A673 (cell line): ENCODE measurements around the gene BRD9. TPM values are rescaled to one million over a fixed set of nuclear protein-coding genes. Genes with fewer than 3 reads are reported as not detected.

Experiments used
- BruUV-seq: library from RNA; stranded (reverse); fragments of 400-500 nt; replicated peaks from 2 replicates; lab custom pipeline; 2021; lab: Mats Ljungman, UMichigan
- CTCF ChIA-PET: fragments of 300-600 bp; sonication (Branson Sonifier 250); formaldehyde crosslinking; loops from one replicate; lab custom pipeline; 2022; ENCODE audit warnings: antibody characterized with exemption; lab: Charles Lee
- POLR2A ChIA-PET: fragments of 300-600 bp; sonication (Branson Sonifier 250); formaldehyde crosslinking; loops from one replicate; lab custom pipeline; 2022; ENCODE audit warnings: antibody characterized with exemption; ENCODE audit not compliant: low non-redundant PET; lab: Charles Lee
- DNase-seq: peaks from one replicate; pipeline ENCODE4 v3.0.0-alpha.2; 2015; ENCODE audit warnings: low spot score
- H3K27ac ChIP-seq: fragments of 200-600 bp; sonication (generic); 2 replicates; pipeline ENCODE4 v1.5.1; 2016; ENCODE audit warnings: mixed run types, low read depth, mild to moderate bottlenecking, mixed read lengths, antibody characterized with exemption, low read length; ENCODE audit not compliant: poor library complexity, severe bottlenecking
- H3K27me3 ChIP-seq: fragments of 200-600 bp; sonication (generic); replicated peaks from 2 replicates; pipeline ENCODE4 v1.6.1; 2017; ENCODE audit warnings: mixed run types, low read depth, mild to moderate bottlenecking, mixed read lengths, antibody characterized with exemption, low read length; ENCODE audit not compliant: insufficient read depth, poor library complexity
- H3K36me3 ChIP-seq: fragments of 200-600 bp; sonication (generic); 2 replicates; pipeline ENCODE4 v1.6.1; 2016; ENCODE audit warnings: mixed run types, mild to moderate bottlenecking, mixed read lengths, antibody characterized with exemption, low read length; ENCODE audit not compliant: insufficient read depth, poor library complexity, severe bottlenecking
- H3K4me1 ChIP-seq: fragments of 200-600 bp; sonication (generic); 2 replicates; pipeline ENCODE4 v1.6.1; 2017; ENCODE audit warnings: mixed run types, mild to moderate bottlenecking, mixed read lengths, antibody characterized with exemption, low read length; ENCODE audit not compliant: insufficient read depth, poor library complexity, severe bottlenecking
- H3K4me3 ChIP-seq: fragments of 200-600 bp; sonication (generic); 2 replicates; pipeline ENCODE4 v1.5.1; 2016; ENCODE audit warnings: low read depth, mixed run types, mild to moderate bottlenecking, mixed read lengths, low read length; ENCODE audit not compliant: poor library complexity, severe bottlenecking
- H3K9me3 ChIP-seq: fragments of 200-600 bp; sonication (generic); 2 replicates; pipeline ENCODE4 v1.6.1; 2016; ENCODE audit warnings: mixed run types, low read depth, mild to moderate bottlenecking, mixed read lengths, antibody characterized with exemption, low read length; ENCODE audit not compliant: poor library complexity, severe bottlenecking
- EZH2 ChIP-seq: fragments of 200-600 bp; sonication (generic); IDR thresholded peaks from 2 replicates; pipeline ENCODE4 v1.6.1; 2017; ENCODE audit warnings: borderline replicate concordance, low read depth, mild to moderate bottlenecking, mixed read lengths, antibody characterized with exemption, low read length; ENCODE audit not compliant: poor library complexity, severe bottlenecking
- intact Hi-C: fragments of 100-400 bp; cut with micrococcal nuclease; formaldehyde crosslinking; loops from one replicate; pipeline ENCODE4 v1.10.0; 2022; ENCODE audit not compliant: unreplicated experiment
- total RNA-seq: library from RNA; stranded (reverse); gene quantifications from 2 replicates; pipeline ENCODE4 v1.2.3, GENCODE V29; 2021
- TF ChIP-seq, protein P1 (sequence below): fragments of 300-800, 200-600 bp; sonication (generic); conservative IDR thresholded peaks from 2 replicates; pipeline ENCODE4 v1.5.1; 2017; ENCODE audit warnings: low read depth, mild to moderate bottlenecking, antibody characterized with exemption, low read length, moderate library complexity, mixed read lengths

BRD9 gene
- total RNA-seq, 1 experiment from 2014 or later = 73.7 TPM

GRCh38 chr5:885127-885442 lies 7.5 kb downstream of the BRD9 start:
- Histone ChIP-seq H3K36me3 (peaks cover 88% of the 10 kb centered on the region), H3K27me3 (no peaks in the 10 kb centered on the region), H3K9me3 (no peaks in the 10 kb centered on the region), H3K4me3 (no peak overlapping the region), H3K4me1 (no peaks in the 10 kb centered on the region), H3K27ac (no peak overlapping the region)
- POLR2A ChIA-PET = no interaction called here
- CTCF ChIA-PET = no interaction called here
- DNase-seq = no peak
- intact Hi-C loops = no loop called here
- BruUV-seq = no TSS peak
- TF ChIP-seq EZH2 = no peak
- TF ChIP-seq, protein P1, sequence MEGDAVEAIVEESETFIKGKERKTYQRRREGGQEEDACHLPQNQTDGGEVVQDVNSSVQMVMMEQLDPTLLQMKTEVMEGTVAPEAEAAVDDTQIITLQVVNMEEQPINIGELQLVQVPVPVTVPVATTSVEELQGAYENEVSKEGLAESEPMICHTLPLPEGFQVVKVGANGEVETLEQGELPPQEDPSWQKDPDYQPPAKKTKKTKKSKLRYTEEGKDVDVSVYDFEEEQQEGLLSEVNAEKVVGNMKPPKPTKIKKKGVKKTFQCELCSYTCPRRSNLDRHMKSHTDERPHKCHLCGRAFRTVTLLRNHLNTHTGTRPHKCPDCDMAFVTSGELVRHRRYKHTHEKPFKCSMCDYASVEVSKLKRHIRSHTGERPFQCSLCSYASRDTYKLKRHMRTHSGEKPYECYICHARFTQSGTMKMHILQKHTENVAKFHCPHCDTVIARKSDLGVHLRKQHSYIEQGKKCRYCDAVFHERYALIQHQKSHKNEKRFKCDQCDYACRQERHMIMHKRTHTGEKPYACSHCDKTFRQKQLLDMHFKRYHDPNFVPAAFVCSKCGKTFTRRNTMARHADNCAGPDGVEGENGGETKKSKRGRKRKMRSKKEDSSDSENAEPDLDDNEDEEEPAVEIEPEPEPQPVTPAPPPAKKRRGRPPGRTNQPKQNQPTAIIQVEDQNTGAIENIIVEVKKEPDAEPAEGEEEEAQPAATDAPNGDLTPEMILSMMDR = no peak

DNA sequence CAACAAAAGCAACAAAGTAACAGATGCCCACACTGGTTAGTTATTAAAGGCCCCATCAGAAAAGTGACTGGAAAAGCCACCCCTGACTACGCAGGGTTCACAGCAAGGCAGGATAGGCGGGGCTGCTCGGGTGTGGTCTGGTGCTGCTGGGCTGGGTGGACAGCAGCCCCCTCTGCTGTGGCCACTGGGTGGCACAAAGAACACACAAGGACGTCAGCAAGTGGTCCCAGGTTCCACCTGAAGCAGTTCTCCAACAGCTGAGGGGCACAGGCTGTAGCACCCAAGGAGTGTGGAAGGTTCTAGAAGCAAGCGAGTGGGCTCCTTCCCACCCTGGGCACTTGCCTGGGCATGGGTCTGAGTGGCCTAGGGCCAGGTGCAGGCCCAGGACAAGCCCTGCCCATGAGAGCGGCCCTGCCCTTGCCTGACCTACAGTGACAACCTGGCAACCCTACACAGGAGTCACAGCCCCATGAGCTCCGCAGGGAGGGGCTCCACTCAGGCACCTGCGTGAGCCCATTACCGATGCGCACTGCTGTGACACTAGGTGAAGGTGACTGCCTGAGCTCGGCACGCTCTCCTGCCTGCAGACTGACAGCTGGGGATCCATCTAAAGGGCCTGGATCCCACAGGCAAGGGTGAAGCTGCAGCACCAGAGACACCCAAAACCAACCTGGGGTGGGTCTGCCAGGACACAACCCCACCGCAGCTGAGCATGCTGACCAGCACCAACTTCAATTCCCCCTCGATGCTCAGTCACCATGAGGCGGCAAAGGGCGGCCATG lies 8.1 kb downstream of the BRD9 start:
- Histone ChIP-seq H3K36me3 (peaks cover 82% of the 10 kb centered on the region), H3K27me3 (no peaks in the 10 kb centered on the region), H3K4me3 (no peak overlapping the region), H3K27ac (no peak overlapping the region), H3K4me1 (no peaks in the 10 kb centered on the region), H3K9me3 (no peaks in the 10 kb centered on the region)
- DNase-seq = no peak
- CTCF ChIA-PET = no interaction called here
- BruUV-seq = no TSS peak
- TF ChIP-seq, protein P1 = no peak
- TF ChIP-seq EZH2 = no peak
- POLR2A ChIA-PET = no interaction called here
- intact Hi-C loops = no loop called here

GRCh38 chr5:883475-884181 lies 9.0 kb downstream of the BRD9 start:
- Histone ChIP-seq H3K27ac (no peak overlapping the region), H3K9me3 (no peaks in the 10 kb centered on the region), H3K36me3 (peaks cover 73% of the 10 kb centered on the region), H3K4me1 (no peaks in the 10 kb centered on the region), H3K4me3 (no peak overlapping the region), H3K27me3 (no peaks in the 10 kb centered on the region)
- intact Hi-C loops = no loop called here
- POLR2A ChIA-PET = no interaction called here
- no peak for TF ChIP-seq EZH2
- TF ChIP-seq, protein P1 = no peak
- DNase-seq = no peak
- CTCF ChIA-PET = no interaction called here
- BruUV-seq = no TSS peak
